ENCODE results near the gene MRPL14. TPM values are rescaled to one million over a fixed set of nuclear protein-coding genes. Genes with fewer than 3 reads are reported as not detected.

Gene MRPL14
- total and polyA plus RNA-seq, 9 of the 15 experiments (the other 6 are each of a cell fraction or from before 2014, with no cell fraction given): 126 to 424 (median 165) TPM

DNA sequence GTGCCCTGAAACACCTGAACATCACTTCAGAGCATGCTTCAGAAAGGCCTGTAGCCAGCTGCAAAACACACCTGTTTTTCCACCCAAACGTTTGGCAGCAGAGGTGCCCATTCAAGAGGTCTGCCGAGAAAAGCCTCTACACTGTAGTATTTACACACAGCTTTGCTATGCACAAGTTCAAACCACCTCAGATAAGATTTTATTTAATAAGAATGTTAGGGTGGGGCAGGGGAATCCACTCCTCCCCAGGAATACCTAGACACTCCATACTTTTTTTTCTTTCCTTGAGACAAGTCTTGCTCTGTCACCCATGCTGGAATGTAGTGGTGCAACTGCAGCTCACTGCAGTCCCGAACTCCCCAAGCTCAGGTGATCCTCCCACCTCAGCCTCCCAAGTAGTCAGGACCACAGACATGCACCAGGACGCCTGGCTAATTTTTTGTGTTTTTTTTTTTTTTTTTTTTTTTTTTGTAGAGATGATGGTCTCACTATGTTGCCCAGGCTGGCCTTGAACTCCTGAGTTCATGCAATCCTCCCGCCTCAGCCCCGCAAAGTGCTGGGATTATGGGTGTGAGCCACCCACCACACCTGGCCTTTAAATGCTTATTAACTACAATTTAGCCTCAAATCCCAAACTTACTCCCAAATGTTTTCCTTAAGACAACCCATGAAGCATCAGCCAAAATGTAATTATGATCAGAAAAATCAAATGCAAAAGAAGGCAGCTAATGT is 9.7 kb downstream of the MRPL14 start:
- peaks cover 8% of the 10 kb centered on the region for H3K9me1 ChIP-seq (ENCODE audit: control insufficient read depth, insufficient read depth, low read length)
- peaks cover 40 to 57% of the 10 kb centered on the region in 2 experiments for H3K4me1 ChIP-seq (replicated peaks in 1 of 2; ENCODE audit: control insufficient read depth in 2 of 2, insufficient read depth in 2 of 2, low read length in 2 of 2)
- CTCF ChIA-PET (ENCODE audit: low intra/inter-chr PET ratio): no interaction called here
- WGBS (ENCODE audit: insufficient coverage, low coverage, missing lambda C conversion rate): 59% methylated on average over 6 of the region's 6 CpGs
- H3K9ac ChIP-seq (ENCODE audit: insufficient read depth in 1 of 2, low read depth in 2 of 2, low read length in 2 of 2): 0 out of 4 replicates have a peak overlapping the region, but pooled peaks of 1 of the 2 experiments have one; percentile 16
- POLR2A ChIA-PET: interaction anchor here (0.6 to 1.3 kb wide), 9 partner anchors 10 to 343 kb away, joined by 3 to 8 read pairs (median 3); no protein-coding TSS in a partner anchor
- peaks cover 85% of the 10 kb centered on the region for H3K79me2 ChIP-seq (ENCODE audit: control insufficient read depth, insufficient read depth, low read length)
- H3K27ac ChIP-seq (ENCODE audit: extremely low read depth, low read depth, low read length): peak overlapping the region; percentile 10; the same call in 1 of the 3 replicates
- no peak overlapping the region for H3K4me3 ChIP-seq
- H3K27me3 ChIP-seq (ENCODE audit: control insufficient read depth in 2 of 2, insufficient read depth in 2 of 2, low read length in 2 of 2): no peaks in the 10 kb centered on the region
- TF ChIP-seq ZNF75A (CRISPR knock-in tag; IDR thresholded peaks at IDR 0.05) (no peak), PTTG1 (tag; IDR thresholded peaks at IDR 0.05; ENCODE audit: low read depth) (no peak), DACH1 (IDR thresholded peaks at IDR 0.05; ENCODE audit: partially characterized antibody) (no peak), MYC (IDR thresholded peaks at IDR 0.05; ENCODE audit: low read depth, low read length) (no peak), MYC (CRISPR knock-in tag; IDR thresholded peaks at IDR 0.05; ENCODE audit: borderline replicate concordance, low read depth) (no peak), SLC30A9 (CRISPR knock-in tag; IDR thresholded peaks at IDR 0.05) (no peak), POLR3A (IDR thresholded peaks at IDR 0.05; ENCODE audit: borderline replicate concordance, extremely low read depth, insufficient read depth, insufficient read length) (no peak), HSF4 (CRISPR knock-in tag; IDR thresholded peaks at IDR 0.05; ENCODE audit: borderline replicate concordance) (no peak), SAP30 (IDR thresholded peaks at IDR 0.05; ENCODE audit: borderline replicate concordance, insufficient read depth, low read depth, low read length, poor library complexity, severe bottlenecking) (no peak), CC2D1A (IDR thresholded peaks at IDR 0.05) (no peak)
- TF ChIP-seq, protein P1, sequence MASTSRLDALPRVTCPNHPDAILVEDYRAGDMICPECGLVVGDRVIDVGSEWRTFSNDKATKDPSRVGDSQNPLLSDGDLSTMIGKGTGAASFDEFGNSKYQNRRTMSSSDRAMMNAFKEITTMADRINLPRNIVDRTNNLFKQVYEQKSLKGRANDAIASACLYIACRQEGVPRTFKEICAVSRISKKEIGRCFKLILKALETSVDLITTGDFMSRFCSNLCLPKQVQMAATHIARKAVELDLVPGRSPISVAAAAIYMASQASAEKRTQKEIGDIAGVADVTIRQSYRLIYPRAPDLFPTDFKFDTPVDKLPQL (IDR thresholded peaks at IDR 0.05; ENCODE audit: extremely low read depth, insufficient read length): no peak
- H3K9me3 ChIP-seq (replicated peaks; ENCODE audit: control insufficient read depth, insufficient read depth, low read depth, low read length): no peaks in the 10 kb centered on the region
- intact Hi-C loops (cut with micrococcal nuclease): loop anchor here (5.0 kb wide), 1 partner anchor 35 kb away; no protein-coding TSS in a partner anchor
- no TSS peak for BruUV-seq (replicated peaks)
- in situ Hi-C loops (cut with MboI): no loop called here
- H3K36me3 ChIP-seq (ENCODE audit: control insufficient read depth, insufficient read depth, low read length): peaks cover 80% of the 10 kb centered on the region
- peaks cover 58% of the 10 kb centered on the region for H4K20me1 ChIP-seq (replicated peaks; ENCODE audit: control insufficient read depth, insufficient read depth, low read length)
- no peak overlapping the region for H2AFZ ChIP-seq (ENCODE audit: low read depth, low read length)
- no peak overlapping the region for H3K4me2 ChIP-seq (ENCODE audit: insufficient read depth, low read length)
- FAIRE-seq (no peak), DNase-seq (ENCODE audit: extremely low read depth in 1 of 4, low spot score in 3 of 4) (no peak), ATAC-seq (no peak)

Measured in K562 (cell line).